ENCODE data around the gene MUC15. TPM values are rescaled to one million over a fixed set of nuclear protein-coding genes. Genes with fewer than 3 reads are reported as not detected.

Gene MUC15
- total RNA-seq, 6 experiments from 2014 or later = not detected

DNA sequence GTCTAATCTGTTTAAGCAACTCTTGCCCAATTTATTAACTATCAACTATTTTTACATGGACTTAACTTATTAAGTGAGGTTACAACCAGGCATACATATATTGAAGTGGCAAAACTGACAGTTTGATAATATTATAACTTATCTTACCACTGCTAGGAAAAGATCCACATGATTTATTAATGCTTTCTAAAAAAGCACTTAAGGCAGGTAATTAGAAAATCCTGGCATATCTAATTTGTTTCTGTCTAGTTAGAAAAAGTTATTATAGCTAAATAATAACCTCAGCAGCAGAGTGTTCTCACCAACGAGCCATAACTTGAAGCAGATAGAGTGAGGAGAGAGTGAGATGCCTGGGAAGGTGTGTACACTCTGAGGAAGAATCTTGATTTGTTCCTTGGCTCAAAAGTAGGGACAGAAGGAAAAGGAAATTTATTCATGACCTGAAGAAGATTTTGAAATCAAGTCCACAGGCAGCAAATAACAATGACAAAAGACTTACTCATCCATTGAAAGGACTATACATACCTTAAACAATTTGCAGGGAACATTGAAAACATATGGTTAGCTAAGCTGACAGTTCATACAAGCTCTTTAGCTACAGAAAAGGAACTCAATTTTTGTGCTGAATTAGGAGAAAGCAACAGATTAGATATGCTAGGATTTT lies 7.1 kb upstream of the MUC15 start:
- Mint-ChIP-seq H3K9me3 (no peaks in the 10 kb centered on the region), H3K4me1 (ENCODE audit: low read depth) (peaks cover 8% of the 10 kb centered on the region; the same call in 1 of the 2 replicates), H3K27me3 (ENCODE audit: insufficient read depth) (no peaks in the 10 kb centered on the region), H3K4me3 (no peak overlapping the region), H3K36me3 (ENCODE audit: low read depth) (no peaks in the 10 kb centered on the region), H3K27ac (no peak overlapping the region)
- no peak for DNase-seq
- TF ChIP-seq, protein P1, sequence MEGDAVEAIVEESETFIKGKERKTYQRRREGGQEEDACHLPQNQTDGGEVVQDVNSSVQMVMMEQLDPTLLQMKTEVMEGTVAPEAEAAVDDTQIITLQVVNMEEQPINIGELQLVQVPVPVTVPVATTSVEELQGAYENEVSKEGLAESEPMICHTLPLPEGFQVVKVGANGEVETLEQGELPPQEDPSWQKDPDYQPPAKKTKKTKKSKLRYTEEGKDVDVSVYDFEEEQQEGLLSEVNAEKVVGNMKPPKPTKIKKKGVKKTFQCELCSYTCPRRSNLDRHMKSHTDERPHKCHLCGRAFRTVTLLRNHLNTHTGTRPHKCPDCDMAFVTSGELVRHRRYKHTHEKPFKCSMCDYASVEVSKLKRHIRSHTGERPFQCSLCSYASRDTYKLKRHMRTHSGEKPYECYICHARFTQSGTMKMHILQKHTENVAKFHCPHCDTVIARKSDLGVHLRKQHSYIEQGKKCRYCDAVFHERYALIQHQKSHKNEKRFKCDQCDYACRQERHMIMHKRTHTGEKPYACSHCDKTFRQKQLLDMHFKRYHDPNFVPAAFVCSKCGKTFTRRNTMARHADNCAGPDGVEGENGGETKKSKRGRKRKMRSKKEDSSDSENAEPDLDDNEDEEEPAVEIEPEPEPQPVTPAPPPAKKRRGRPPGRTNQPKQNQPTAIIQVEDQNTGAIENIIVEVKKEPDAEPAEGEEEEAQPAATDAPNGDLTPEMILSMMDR (IDR thresholded peaks at IDR 0.05) = no peak

DNA sequence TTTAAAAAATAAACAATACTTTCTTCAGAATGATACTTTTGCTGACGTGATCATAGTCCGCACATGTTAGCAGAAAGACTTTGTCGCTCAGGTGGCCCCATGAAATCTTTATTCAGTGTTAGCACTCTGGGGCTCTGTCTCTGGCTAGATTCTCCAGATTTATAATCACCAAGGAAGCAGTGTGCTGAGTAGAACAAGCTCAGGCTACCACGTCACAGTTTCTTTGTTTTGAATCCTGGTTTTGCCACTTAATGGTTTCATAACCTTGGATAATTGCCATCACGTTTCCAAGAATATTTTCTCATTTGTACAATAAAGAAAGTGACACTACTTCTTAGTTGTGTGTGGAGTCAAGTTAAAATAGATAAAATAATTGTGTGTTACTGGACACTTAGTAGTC lies 3.9 kb upstream of the MUC15 start:
- H3K9me3 Mint-ChIP-seq = no peaks in the 10 kb centered on the region
- no peak for DNase-seq
- H3K27ac Mint-ChIP-seq = no peak overlapping the region
- TF ChIP-seq, protein P1 (IDR thresholded peaks at IDR 0.05) = no peak
- H3K27me3 Mint-ChIP-seq (ENCODE audit: insufficient read depth) = no peaks in the 10 kb centered on the region
- H3K4me3 Mint-ChIP-seq = no peak overlapping the region
- peaks cover 8% of the 10 kb centered on the region; the same call in 1 of the 2 replicates for H3K4me1 Mint-ChIP-seq (ENCODE audit: low read depth)
- H3K36me3 Mint-ChIP-seq (ENCODE audit: low read depth) = no peaks in the 10 kb centered on the region

DNA sequence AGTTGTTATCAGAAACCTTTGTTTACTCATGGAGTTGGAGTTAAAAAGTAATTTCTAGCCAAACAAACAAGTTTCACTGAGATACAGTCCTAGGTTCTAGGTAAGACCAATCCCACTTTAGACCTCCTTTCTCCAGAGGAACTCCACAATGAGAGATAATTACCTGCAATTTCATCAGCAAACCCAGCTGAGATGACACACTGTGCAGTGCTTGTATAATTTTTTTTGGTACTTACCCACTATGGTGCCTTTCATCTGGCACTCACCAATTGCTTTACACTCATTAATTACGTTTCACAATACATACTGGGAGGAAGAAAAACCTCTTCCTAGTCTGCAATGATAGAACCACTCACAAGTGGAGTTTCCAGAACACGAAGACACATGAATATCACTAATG lies 1.8 kb upstream of the MUC15 start:
- no peaks in the 10 kb centered on the region for H3K36me3 Mint-ChIP-seq (ENCODE audit: low read depth)
- H3K9me3 Mint-ChIP-seq = no peaks in the 10 kb centered on the region
- H3K4me3 Mint-ChIP-seq = no peak overlapping the region
- no peak for DNase-seq
- no peak overlapping the region for H3K27ac Mint-ChIP-seq
- TF ChIP-seq, protein P1 (IDR thresholded peaks at IDR 0.05) = no peak
- H3K27me3 Mint-ChIP-seq (ENCODE audit: insufficient read depth) = no peaks in the 10 kb centered on the region
- H3K4me1 Mint-ChIP-seq (ENCODE audit: low read depth) = peaks cover under 1% of the 10 kb centered on the region; the same call in 1 of the 2 replicates

DNA sequence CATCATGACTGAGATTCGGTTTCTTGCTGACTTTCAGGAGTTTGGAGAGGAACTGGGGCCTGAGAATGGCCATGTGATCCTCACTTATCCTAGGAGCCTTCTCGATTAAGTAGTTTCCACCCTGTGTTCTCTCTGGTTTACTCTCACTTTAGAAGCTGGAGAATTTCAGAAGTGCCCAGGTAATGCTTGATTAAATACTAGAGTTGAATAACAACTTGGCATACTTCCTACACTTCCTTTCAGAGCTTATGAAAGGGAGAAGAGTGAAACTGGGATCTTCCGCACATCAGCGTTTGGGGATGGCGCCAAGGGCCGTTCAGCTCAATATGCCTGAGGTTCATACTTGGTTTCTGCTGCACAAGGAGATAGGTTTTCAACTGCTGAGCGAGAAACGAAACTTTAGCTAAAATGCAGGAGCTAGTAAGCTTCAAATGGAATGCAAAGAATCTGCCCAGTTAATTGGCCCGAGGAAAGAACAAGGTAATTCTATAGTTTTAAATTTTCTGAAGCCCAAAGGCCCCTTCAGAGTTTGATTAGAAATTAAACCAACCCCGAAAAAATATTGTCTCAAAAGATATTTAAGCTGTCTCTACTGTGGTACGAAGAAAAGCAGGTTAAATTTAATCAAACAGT lies 823 bp upstream of the MUC15 start:
- no peak overlapping the region for H3K27ac Mint-ChIP-seq
- no peaks in the 10 kb centered on the region for H3K4me1 Mint-ChIP-seq (ENCODE audit: low read depth)
- no peak for DNase-seq
- no peaks in the 10 kb centered on the region for H3K27me3 Mint-ChIP-seq (ENCODE audit: insufficient read depth)
- H3K4me3 Mint-ChIP-seq = no peak overlapping the region
- no peaks in the 10 kb centered on the region for H3K36me3 Mint-ChIP-seq (ENCODE audit: low read depth)
- no peaks in the 10 kb centered on the region for H3K9me3 Mint-ChIP-seq
- TF ChIP-seq, protein P1 (IDR thresholded peaks at IDR 0.05) = no peak

DNA sequence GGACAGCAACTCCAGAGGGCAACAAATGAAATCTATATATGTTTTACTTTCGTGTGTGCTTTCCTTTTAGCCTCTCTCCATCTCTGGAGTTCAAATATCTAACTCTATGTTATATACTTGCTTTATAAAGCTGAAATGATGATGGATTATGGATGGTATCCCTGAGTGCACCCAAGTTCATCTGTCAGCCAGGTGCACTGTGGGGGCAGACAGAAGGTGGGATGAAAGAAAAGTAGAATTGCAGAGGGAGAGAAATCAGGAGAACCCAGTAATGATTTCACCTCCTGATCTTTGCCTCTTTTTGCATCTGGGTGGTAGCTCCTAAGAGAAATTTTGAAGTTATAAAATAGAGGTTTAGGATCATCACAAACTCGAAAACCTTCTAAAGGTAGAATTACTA lies 2.4 kb downstream of the MUC15 start:
- Mint-ChIP-seq H3K27me3 (ENCODE audit: insufficient read depth) (no peaks in the 10 kb centered on the region; the same call in 1 of the 2 replicates), H3K4me3 (no peak overlapping the region), H3K9me3 (no peaks in the 10 kb centered on the region), H3K27ac (no peak overlapping the region), H3K4me1 (ENCODE audit: low read depth) (no peaks in the 10 kb centered on the region), H3K36me3 (ENCODE audit: low read depth) (no peaks in the 10 kb centered on the region)
- no peak for DNase-seq
- TF ChIP-seq, protein P1 (IDR thresholded peaks at IDR 0.05) = no peak
